Gastrocnemius medialis (tissue), 4 donors: ENCODE data around the gene PSMA6. TPM values are rescaled to one million over a fixed set of nuclear protein-coding genes. Genes with fewer than 3 reads are reported as not detected.

Source experiments
- ATAC-seq, 2 donors: fragments of 150-250 bp; one replicate each; pipeline ENCODE4 v1.9.1; 2016
- DNase-seq, 2 donors: peaks; one replicate each; pipeline ENCODE4 v3.0.0-alpha.2; 2019
- H3K27ac ChIP-seq, 4 donors: fragments of 200-600 bp; sonication (generic); 1 replicate in 1 of 4; 2 replicates in 3 of 4; pipeline ENCODE4 v1.5.1; 2016 to 2018; ENCODE audit warnings: mild to moderate bottlenecking in 2 of 4, moderate library complexity in 1 of 4
- H3K27me3 ChIP-seq, 3 donors: fragments of 200-600 bp; sonication (generic) in 2 of 3; 1 replicate in 1 of 3; 2 replicates in 2 of 3; pipeline versions ENCODE4 v1.5.1 to v1.6.0; 2016 to 2019; ENCODE audit warnings: mild to moderate bottlenecking in 1 of 3, moderate library complexity in 1 of 3
- H3K36me3 ChIP-seq, 2 donors: fragments of 200-600 bp; sonication (generic) in 1 of 2; one replicate each; pipeline ENCODE4 v1.5.1; 2017 to 2018
- H3K4me1 ChIP-seq, 2 donors: fragments of 200-600 bp; sonication (generic) in 1 of 2; one replicate each; pipeline ENCODE4 v1.5.1; 2016 to 2017; ENCODE audit warnings: mild to moderate bottlenecking in 2 of 2
- H3K4me3 ChIP-seq, 4 donors: fragments of 200-600 bp; sonication (generic) in 3 of 4; 1 replicate in 1 of 4; 2 replicates in 3 of 4; pipeline ENCODE4 v1.5.1; 2016 to 2019; ENCODE audit warnings: mild to moderate bottlenecking in 2 of 4
- H3K9me3 ChIP-seq, 3 donors: fragments of 200-600 bp; sonication (generic) in 2 of 3; 1 replicate in 1 of 3; 2 replicates in 2 of 3; pipeline ENCODE4 v1.5.1; 2016 to 2019
- CTCF ChIP-seq, 5 experiments: fragments of 450-650 bp in 3 of 5; fragments of 200-600 bp in 2 of 5; sonication (generic) in 2 of 5; IDR thresholded peaks in 4 of 5; conservative IDR thresholded peaks in 1 of 5; 1 replicate in 4 of 5; 2 replicates in 1 of 5; pipeline ENCODE4 v1.5.1; 2016 to 2019; ENCODE audit warnings: antibody characterized with exemption in 5 of 5, mild to moderate bottlenecking in 3 of 5, moderate library complexity in 3 of 5
- POLR2A ChIP-seq, 2 donors: fragments of 450-650 bp; IDR thresholded peaks; one replicate each; pipeline ENCODE4 v1.6.1; 2017; ENCODE audit warnings: antibody characterized with exemption in 2 of 2, mild to moderate bottlenecking in 2 of 2, moderate library complexity in 2 of 2
- in situ Hi-C, 4 donors: fragments of 200-750 bp; cut with MboI; loops; one replicate each; pipeline versions ENCODE4 v1.15.0 to v1.8.0; 2017; ENCODE audit warnings: low sequenced_read_pairs in 4 of 4
- intact Hi-C: fragments of 100-400 bp; cut with DNase I; formaldehyde crosslinking; loops from one replicate; pipeline ENCODE4 v1.15.1; 2023; ENCODE audit warnings: low total_unique reads
- total RNA-seq, 4 donors: library from RNA; depleted of rRNA; stranded (reverse); fragments of >200 nt; gene quantifications; one replicate each; pipeline versions ENCODE4 v1.1.0 to v1.2.3, GENCODE V29; 2016

Gene PSMA6
- total RNA-seq, 4 donors from 2014 or later: 323 to 502 (median 464) TPM

- no peaks in the 10 kb centered on the region for H3K9me3 ChIP-seq
- no peak for TF ChIP-seq POLR2A (IDR thresholded peaks at IDR 0.05)
- no peak for ATAC-seq
- no peaks in the 10 kb centered on the region for H3K27me3 ChIP-seq
- in situ Hi-C loops (loop anchor here in 1 of 4 donors (10.0 kb wide), 1 partner anchor 73 kb away; the partner anchor contains the start of gene NFKBIA), intact Hi-C loops (no loop called here)
- DNase-seq: no peak
- H3K36me3 ChIP-seq: no peaks in the 10 kb centered on the region
- H3K4me1 ChIP-seq: peaks cover 19% of the 10 kb centered on the region in 2 donors
- H3K27ac ChIP-seq: peak overlapping the region in 2 of 4 donors; percentile 84 to 94
- no peak overlapping the region for H3K4me3 ChIP-seq
These were observed 39.7 kb downstream of the PSMA6 start for GRCh38 chr14:35331605-35332516.

GRCh38 chr14:35332517-35333263 is 40.5 kb downstream of the PSMA6 start:
- peak overlapping the region in 2 of 4 donors; percentile 84 to 94 for H3K27ac ChIP-seq
- peaks cover 27 to 28% of the 10 kb centered on the region in 2 donors for H3K4me1 ChIP-seq
- no peaks in the 10 kb centered on the region for H3K36me3 ChIP-seq
- intact Hi-C loops (no loop called here), in situ Hi-C loops (loop anchor here in 1 of 4 donors (10.0 kb wide), 1 partner anchor 72 kb away; the partner anchor contains the start of gene NFKBIA)
- no peak for ATAC-seq
- no peaks in the 10 kb centered on the region for H3K27me3 ChIP-seq
- H3K9me3 ChIP-seq: no peaks in the 10 kb centered on the region
- no peak for DNase-seq
- no peak overlapping the region for H3K4me3 ChIP-seq
- no peak for TF ChIP-seq CTCF (IDR thresholded peaks at IDR 0.05 in 4 of 5, conservative IDR thresholded peaks at IDR 0.05 in 1 of 5)
- TF ChIP-seq POLR2A (IDR thresholded peaks at IDR 0.05): no peak

- intact Hi-C loops: no loop called here
- peaks cover 28 to 29% of the 10 kb centered on the region in 2 donors for H3K4me1 ChIP-seq
- TF ChIP-seq POLR2A (IDR thresholded peaks at IDR 0.05) (no peak), CTCF (IDR thresholded peaks at IDR 0.05 in 4 of 5, conservative IDR thresholded peaks at IDR 0.05 in 1 of 5) (no peak)
- H3K27me3 ChIP-seq: no peaks in the 10 kb centered on the region
- H3K27ac ChIP-seq: peak overlapping the region in 3 of 4 donors; percentile 84 to 94 (median 86)
- H3K9me3 ChIP-seq: no peaks in the 10 kb centered on the region
- ATAC-seq (no peak), DNase-seq (no peak)
- in situ Hi-C loops: loop anchor here in 1 of 4 donors (10.0 kb wide), 1 partner anchor 72 kb away; the partner anchor contains the start of gene NFKBIA
- no peaks in the 10 kb centered on the region for H3K36me3 ChIP-seq
- no peak overlapping the region for H3K4me3 ChIP-seq
These were observed 41.1 kb downstream of the PSMA6 start for GRCh38 chr14:35333264-35333730.

- intact Hi-C loops (no loop called here), in situ Hi-C loops (loop anchor here in 1 of 4 donors (10.0 kb wide), 1 partner anchor 71 kb away; the partner anchor contains the start of gene NFKBIA)
- peak overlapping the region; percentile 84 to 94 (median 86) for H3K27ac ChIP-seq
- no peaks in the 10 kb centered on the region for H3K36me3 ChIP-seq
- H3K4me1 ChIP-seq: peaks cover 28 to 29% of the 10 kb centered on the region in 2 donors
- no peaks in the 10 kb centered on the region for H3K9me3 ChIP-seq
- no peak for ATAC-seq
- TF ChIP-seq POLR2A (IDR thresholded peaks at IDR 0.05) (no peak), CTCF (IDR thresholded peaks at IDR 0.05 in 4 of 5, conservative IDR thresholded peaks at IDR 0.05 in 1 of 5) (no peak)
- no peaks in the 10 kb centered on the region for H3K27me3 ChIP-seq
- H3K4me3 ChIP-seq: no peak overlapping the region
- DNase-seq: no peak
These were observed 41.9 kb downstream of the PSMA6 start for GRCh38 chr14:35333797-35334743.
